ENCODE measurements around the gene C4A.
"Not testable (repeated sequence)": the region's sequence is repeated elsewhere in the genome, so short reads cannot be mapped to it uniquely, and the experiment has no call there.

DNA sequence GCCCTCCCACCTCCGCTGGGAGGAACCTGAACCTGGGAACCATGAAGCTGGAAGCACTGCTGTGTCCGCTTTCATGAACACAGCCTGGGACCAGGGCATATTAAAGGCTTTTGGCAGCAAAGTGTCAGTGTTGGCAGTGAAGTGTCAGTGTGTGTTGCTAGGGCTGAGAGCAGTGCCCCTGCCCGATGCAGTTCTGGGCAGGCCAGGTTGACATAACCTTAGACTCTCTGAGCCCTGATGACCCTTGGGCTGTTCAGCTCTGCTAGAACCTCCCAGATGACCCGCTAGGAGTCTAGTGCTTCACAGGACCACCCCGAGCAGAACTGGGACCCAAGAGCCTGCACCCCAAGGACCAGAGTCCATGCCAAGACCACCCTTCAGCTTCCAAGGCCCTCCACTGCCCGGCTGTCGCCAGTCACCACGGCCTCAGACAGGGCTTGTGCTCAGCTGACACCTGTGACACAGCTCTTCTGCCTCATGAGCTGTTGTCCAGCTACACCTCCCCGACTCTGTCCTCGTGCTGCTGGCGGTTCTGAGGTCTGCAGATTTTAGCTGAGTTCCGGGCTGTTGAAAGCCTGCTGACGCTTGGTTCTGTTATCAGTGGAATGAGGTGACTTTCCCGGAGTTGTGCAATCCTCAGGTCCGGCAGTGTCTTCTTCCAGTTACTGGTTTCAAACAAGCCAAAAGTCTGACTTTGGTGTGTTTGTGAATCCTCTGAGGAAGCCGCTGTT is 53.6 kb downstream of the C4A start:
- TF ChIP-seq POLR2A, CTCF, POLR2AphosphoS5 (IDR thresholded peaks at IDR 0.05): not testable (repeated sequence)
